GM18511 (cell line): ENCODE data around the gene CALML3.

ENCODE experiments used
- ATAC-seq: cut with Tn5 transposase; IDR thresholded peaks from one replicate; pipeline ENCODE4 v1.9.1; 2021; ENCODE audit warnings: mild to moderate bottlenecking, moderate library complexity; ENCODE audit not compliant: unreplicated experiment

The CALML3 gene

DNA sequence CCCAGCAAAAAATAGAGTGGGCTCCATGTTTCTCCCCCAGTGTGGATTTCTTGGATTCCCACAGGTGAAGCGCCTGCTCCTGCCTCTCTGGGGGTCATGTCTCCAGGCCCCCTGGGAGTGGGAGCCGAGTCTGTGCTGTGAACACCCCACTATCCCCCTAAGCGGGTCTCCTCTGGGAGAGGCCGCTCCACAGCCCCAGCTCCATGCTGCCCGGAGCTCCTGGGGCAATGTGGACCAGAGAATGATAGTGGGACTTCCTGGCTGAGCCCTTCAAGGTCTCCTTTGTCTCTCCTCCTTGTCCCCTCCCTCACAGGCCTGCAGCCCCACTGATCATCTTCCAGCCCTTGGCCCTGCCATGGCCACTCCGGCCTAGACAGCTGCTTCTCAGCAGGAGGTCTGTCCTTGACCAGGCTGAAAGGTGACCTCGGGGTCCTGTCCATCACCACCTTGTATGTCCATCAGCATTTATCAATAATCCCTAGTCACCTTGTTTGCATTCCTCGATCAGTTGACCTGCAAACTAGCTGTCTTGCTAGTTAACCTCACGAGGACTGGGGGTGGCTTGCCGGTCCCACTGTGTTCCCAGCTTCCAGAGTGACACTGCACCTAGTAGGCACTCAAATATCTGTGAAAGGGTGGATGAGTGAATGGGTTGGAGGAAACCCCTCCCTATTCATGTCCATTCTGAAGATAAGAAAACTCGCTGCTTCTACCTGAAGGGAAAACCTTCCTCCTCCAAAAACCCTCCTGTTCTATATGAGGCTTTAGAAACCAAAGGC is 776 bp upstream of the CALML3 start:
- no peak for ATAC-seq

DNA sequence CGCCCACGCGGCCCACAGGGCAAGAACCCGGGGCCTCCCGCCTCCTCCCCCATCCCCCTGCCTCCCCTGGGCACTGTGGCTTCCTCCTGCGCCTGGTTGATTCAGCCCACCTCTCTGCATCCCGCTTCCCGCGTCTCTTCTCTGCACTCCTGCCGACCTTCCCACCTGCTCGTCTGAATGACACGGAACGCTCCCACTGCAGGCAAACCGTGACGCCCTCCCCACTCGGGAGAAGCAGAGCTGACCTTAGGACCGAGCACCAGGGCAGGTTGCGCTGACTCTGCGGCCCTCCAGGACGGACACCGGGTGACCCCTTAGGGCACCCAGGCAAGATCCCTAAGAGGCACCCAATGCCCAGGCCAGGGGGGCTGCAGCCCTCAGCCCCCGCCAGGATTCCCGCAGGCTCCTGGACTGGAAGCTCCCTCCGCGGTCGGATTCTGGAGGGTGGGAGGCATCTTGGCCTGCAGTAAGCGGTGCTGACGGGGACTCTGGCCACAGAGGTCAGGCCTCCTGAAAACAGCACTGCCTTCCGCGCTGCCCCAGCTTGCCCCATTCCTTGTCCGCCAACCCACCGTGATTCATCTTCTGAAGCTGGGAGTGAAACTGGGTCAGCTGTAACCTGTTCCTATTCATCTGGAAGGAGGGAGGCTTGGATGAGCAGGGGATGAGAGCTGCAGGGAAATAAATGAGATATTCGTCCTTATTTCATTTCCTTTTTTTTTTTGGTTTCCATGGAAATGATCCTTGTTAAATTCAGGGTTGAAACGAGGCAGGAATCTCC is 990 bp downstream of the CALML3 start:
- no peak for ATAC-seq

DNA sequence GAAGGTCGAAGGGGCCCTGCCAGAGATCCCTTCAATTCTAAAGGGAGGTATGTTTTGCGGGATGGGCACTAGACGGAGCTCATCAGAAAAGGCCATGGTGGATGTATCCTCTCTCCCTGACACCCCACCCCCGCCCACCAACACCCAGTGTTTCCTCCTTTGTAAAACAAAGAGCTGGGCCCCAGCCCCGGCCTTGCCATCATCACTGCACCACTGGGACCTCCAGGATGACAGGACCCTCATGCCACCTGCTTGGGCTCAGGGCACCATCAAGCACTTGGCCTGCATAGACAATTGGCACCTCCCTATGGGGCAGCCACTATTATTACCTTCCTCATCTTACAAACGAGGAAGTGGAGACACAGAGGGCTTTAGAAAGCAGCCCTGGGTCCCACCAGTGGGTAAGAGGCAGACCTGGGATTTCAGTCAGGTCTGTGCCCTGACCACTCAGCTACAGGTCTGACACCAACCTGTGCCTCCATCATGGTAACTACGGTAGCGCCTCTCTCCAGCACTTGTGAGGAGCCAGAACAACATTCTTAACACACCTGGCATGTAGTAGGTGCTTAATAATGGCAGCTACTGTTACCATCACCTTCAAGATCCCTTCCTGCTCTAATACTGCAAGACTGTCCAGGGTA is 2.0 kb downstream of the CALML3 start:
- ATAC-seq, result no peak

DNA sequence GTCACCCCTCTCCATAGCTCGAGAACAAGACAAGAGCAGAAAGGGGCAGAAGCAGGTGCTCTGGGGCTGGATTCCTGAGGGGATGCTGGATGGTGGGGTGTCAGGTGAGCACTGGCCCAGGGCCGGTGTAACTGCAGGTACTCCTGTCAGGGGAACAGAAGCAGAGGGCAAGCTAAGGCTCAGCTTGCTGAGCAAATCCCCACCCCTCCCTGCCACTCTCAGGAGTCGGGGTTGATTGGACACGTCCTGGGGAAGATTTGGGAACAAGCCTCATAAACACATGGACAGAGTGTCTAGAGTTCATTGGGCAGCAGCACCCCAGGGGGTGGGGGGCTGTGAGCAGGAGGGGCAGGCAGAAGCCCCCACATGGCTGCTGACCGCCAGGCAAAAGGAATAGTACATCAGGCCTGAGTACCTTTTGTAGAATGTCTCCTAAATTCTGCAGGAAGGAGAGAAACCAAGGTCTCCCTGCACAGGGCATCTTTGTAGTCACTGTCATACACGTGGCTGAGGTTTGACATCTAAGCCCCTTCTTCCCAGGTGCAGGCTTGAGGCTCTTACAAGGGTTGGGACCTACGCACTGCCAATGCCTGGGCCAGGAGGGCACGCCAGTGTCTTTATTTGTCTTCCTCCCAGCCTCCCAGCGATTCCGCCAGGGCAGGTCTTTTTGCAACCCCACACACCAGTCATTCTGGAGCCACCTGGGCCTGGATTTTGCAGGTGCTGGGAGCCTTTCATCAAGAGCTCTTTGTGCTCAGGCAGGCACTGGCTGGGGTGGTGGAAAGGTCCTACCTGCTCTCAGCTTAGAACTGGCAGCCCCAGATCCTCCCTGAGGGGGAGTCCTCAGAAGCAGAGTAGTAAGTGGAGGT is 2.8 kb downstream of the CALML3 start:
- no peak for ATAC-seq

DNA sequence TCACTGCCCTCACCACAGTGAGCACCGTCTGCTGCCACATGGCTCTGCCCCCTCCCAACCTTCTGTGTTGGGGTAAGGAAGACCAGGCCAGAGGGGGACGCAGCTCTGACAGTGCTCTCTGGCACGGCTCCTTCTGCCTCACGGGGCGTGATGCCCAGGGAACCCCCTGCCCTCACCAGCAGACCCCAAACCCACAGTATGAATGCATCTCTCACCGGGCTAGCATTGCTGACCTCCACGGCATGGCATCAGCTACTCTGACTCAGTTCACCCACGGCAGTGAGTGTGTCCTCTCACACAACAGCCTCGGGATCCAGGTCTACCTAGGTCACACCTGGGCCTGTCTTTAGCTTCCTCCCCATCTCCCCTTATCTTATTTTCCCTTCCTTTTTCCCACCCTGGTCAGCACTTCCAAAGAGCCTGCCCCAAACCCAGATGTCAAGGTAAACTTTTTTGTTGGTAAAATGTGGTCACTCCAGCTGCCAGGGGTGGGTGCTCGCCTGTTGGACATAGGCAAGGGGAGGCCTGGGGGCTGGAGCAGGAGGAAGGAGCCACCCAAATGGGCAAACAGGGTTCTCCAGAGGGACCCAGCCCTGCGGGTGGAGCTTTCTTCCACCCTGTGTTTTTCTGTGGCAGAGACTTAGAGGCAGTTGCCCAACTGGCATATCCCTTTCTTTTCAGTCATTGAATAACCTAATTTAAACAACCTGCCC is 4.4 kb downstream of the CALML3 start:
- ATAC-seq, result no peak

DNA sequence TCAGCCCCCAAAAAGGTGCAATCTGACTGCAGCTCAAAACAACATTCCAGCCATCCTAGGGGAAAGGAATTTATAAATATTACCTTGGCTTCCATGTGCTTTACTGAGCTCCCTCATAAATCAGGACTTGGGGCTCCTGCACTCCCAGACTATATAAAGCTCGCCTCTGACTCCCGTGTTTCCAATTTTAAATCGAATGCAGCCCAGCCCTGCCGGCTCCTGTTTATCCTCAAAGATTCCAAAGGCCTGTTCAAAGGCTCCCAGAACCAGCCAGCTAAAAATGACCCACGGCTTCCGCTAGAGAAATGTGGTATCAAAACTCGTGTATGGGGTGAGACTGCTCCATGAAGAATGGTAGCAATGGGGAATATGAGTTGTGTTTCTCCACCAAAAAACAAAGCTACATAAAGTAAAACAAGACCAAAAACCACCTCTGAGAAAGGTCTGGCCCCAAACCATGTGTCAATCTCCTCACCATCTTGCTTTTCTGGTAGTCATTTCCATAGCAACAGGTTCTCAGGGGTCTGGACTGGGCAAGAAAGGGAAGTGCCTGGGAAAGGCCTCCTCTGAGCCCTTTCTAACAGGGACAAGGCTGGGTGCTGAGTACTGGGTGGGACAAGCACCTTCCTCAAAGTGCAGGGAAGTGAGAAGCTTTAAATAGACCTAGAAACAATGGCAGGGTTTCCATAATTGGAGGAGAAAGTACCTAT is 5.1 kb downstream of the CALML3 start:
- no peak for ATAC-seq

DNA sequence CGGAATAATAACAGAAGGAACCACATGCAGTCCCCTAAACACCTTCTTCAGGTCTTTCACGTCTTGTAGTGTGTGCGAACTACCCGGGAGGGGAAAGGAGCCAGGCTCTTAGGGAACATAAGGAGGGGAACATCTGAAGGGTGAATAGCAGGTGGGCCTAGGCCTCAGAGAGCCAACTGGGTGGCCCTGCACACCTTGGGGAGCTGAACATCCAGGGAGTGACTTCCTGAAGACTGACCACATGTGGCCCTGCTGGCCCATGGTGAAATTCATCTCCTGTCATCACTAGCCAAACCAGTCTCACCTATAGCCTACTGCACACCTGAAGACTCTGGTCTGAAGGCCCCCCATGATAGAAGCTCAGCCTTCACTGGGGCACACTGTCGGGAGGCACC is 5.6 kb downstream of the CALML3 start:
- ATAC-seq, result no peak

DNA sequence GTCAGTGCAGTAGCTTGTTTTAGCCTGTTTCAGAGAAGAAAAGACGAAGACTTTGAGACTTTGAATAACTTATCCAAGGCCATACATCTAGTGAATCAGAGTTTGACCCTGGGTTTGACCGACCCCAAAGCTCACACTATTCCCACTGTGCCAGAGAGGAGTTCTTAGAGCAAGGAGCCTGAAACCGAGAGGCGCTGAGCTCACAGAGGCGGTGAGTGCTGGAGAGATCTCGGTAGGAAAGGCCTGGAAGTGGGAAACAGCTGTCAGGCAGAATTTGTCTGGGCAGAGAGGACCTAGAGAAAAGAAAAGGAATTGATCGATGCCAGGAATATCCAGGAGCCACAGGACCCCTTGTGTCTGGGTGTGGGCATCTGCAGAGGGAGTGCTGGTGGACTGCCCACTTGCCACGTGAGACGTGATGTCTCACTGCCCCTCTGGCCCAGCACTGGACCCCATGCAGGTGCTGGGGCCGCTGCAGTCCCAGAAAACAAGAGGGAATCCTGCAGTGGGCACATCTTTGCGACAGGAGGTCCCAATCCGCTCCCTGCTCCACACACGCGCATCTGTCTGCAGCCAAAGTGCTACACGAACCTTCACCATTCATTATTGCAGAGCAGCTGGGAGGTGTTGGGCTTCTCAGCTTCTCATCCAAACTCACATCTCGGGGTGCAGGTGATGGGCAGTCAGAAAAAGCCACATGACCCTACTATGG is 6.2 kb downstream of the CALML3 start:
- ATAC-seq, result no peak

DNA sequence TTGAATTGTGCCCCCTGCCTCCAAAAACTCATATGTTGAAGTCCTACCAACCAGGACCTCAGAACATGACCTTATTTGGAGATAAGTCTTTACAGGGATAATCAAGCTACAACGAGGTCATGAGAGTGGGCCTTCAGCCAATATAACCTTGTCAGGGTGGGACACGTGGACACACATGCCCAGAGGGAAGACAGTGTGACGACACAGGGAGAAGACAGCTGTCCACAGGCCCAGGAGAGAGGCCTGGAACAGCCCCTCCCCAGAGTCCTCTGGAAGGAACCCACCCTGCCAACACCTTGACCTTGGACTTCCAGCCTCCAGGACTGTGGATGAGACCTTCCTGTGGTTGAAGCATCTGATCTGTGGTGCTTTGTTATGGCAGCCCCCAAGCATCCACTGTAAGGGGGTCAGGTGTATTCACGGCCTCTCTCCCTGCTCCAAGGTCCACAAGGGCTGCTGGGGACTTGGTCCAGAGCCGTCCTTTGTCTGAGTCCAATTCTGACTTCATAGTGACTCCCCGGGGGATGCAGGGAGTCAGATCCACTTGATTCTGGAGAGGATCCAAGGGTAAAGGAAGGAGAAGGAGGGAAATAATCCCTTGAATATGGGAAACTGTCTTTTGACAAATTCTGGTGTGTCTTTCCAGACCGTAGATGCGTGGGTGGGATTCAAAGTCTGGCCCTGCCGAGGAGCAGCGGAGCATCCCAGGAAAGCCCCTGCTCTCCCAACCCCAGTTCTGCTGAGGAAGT is 7.0 kb downstream of the CALML3 start:
- ATAC-seq, result no peak

DNA sequence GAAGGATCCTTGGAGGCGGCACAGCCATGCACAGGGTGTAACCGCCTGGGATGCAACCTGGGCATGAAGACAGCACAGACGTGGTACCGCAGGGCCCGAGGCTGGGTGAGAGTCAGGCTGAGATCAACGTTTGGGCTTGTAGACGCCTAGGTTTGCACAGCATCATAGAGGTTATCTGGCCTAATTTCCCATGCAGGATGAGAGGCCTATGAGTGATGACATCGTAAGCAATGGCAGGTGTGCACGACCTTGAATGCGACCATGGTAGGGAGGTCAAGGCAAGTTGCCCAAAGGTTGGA is 7.5 kb downstream of the CALML3 start:
- no peak for ATAC-seq

DNA sequence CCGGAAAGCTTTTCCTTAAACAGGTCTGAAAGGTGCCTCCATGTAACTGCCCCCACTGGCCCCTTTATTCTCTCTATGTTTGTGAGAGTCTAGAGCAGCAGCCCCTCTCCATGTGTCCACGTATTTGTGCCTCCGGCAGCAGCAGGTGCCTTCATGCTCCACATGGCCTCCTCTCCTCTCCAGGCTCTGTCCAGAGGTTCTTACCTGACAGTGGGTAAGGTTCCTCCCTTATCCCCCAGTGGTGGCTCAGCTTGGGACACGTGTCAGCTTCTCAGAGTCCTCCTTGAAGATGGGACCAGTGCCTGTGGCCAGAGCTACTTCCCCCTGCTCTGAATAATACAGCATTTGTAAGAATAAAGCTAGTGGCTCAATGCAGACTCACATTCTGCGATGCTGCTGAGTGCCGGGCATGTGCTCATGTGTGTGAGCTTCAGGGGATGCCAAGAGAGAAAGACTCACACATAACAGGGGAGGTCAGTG is 7.9 kb downstream of the CALML3 start:
- no peak for ATAC-seq

DNA sequence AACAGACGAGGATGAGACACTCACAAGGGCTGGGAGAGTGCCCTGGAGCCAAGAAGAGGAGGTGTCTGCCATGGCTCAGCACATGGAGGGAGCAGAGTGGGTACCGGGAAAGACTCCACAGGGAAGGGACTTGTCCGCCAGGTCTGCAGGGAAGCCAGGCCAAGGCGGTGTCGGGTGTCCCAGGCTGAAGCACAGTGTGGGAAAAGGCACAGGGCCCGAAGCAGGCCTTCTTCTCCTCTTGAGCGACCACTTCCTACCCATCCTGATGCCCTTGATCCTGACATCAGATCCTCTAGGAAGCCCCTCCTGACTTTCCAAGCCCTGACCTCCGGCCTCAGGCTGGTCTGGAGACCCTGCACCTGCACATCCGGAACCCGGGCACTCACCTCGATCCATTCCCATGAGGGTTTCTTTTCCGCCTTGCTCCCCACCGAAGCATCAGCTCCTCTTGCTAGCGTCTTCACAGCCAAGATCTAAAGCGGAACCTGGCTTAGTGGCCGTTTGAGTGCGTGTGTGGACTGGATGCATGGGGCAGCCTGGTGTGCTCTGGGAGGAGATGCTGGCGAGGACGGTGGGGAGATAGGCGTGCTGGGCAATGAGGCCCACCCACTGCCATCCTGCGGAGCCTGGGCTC is 8.5 kb downstream of the CALML3 start:
- no peak for ATAC-seq

DNA sequence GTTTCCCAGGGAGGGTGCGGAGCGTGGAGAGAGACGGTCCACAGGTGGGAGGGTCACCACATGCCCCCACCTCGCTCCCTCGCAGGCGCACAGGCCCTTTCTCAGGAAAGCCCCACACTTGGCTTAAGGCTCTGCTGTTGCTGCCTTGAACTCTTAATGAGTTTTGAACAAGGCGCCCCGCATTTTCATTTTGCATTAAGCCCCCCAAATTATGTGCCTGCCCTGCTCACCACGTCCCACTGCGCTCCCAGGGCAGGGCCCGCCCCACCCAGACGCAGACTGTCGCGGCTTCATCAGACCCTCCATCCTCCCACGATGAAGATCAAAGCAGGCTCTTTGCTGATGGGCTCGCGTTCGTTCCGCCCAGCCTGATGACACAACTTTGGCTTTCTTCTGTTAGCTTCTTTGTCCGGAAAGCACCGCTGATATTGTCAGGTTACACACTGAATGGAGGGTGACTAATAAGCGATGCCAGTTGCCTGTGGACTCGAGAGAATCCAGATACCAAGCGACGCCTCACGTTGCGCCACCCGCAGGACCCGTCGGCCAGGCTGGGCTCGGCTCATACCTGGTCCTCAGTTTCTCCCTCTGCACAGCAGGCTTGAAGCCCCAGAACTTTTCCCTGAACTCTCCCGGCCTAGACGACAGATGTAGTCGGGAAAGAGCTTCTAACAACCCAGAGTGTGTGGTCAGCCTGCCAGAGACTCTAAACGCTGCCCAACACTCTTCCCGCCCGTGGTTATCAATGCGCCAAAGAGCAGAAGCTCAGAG is 9.5 kb downstream of the CALML3 start:
- ATAC-seq, result no peak

DNA sequence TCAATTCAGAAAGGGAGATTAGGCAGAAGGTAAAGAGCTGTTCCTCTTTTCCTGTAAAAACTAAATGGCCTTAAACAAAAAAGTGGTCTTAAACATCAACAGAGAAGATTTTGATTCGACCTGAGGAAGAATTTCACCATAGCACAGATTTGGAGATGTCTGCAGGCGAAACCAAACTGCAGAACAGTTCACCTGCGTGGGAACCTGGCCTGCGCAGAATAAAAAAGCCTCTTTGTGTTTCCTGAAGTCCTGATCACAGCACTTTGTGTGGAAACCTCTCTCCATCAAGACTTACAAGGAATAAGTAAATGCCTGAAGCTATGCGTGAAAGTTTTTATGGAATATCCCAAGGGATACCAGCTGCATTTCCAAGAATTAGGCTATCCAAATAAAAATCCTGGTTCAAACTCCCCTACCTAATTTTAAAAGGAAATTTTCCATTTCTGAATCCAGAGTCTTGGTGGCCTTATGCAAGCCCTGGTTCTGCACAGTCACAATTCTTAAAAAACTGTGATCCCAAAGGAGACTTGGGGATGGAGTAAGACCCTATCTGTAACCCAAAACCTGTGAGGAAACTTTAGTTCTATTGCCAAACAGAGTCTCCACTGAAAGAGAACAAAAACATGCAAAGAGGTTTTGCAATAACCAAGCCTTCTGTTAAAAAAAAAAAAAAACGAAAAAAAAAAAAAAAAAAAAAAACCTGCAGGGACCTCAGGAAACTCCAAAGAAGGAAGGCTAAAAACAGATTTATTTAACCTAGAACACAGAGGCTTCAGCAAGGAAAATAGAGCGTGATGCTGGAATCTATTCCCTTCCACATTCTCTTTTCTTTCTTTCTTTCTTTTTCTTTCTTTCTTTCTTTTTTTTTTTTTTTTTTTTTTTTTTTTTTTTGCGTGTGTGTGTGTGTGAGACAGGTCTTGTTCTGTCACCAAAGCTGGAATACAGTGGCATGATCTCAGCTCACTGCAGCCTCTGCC is 10.4 kb downstream of the CALML3 start:
- ATAC-seq, result no peak

DNA sequence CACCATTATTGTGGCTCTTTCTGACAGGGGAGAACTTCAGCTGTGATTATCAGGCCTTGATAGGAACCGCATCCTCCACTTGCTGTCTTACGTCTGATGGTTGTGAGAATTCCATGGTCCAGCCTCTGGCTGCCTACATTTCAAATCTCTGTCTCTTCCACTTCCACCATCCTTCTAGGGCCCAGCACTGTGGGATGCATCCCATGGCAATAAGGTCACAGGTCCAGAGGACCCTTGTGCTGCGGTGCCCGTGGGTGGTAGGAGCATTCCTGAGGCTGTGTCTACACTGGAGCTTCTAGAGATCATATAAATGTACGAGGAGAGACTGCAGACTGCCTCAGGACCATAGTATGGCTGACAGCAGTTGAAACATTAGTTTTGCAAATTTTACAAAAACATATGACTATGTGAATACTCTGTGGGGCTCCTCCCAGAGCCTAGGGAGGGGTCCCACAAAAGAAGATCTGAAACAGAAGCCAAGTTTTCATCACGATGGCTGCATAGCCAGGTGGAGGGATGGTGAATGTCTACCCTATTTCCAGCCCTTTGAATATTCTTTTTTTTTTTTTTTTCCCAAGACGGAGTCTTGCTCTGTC is 11.8 kb downstream of the CALML3 start:
- ATAC-seq, result no peak

DNA sequence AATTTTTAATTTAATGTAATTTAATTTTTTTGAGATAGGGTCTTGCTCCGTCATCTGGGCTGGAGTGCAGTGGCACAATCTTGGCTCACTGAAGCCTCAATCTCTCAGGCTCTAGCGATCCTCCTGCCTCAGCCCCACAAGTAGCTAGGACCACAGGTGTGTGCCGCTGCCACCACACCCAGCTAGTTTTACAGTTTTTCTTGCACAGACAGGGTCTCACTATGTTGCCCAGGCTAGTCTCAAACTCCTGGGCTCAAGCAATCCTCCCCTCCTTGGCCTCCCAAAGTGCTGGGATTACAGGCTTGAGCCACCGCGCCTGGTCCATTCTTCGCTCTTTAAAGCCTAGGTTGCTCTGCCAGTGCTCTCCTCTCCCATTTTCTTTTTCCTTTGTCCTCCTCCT is 12.9 kb downstream of the CALML3 start:
- ATAC-seq, result no peak
